DOHH2 (cell line): ENCODE data around the gene CDC42BPA.

ENCODE experiments used
- H3F3A ChIP-seq: fragments of 200-600 bp; sonication (generic), shearing (Covaris generic); 2 replicates; pipeline ENCODE4 v1.6.0; 2016; ENCODE audit warnings: antibody characterized with exemption, mild to moderate bottlenecking; ENCODE audit not compliant: control insufficient read depth, insufficient read depth
- H3K27ac ChIP-seq: fragments of 200-600 bp; sonication (generic); 2 replicates; pipeline ENCODE4 v1.5.1; 2014; ENCODE audit warnings: low read depth, mild to moderate bottlenecking, low read length, moderate library complexity
- H3K27me3 ChIP-seq: fragments of 200-600 bp; sonication (generic); 2 replicates; pipeline ENCODE4 v1.6.1; 2014; ENCODE audit warnings: mild to moderate bottlenecking, low read length, mixed read lengths; ENCODE audit not compliant: control insufficient read depth
- H3K36me3 ChIP-seq: fragments of 200-600 bp; sonication (generic); 2 replicates; pipeline ENCODE4 v1.6.1; 2014; ENCODE audit warnings: mild to moderate bottlenecking, low read length, moderate library complexity, mixed read lengths; ENCODE audit not compliant: control insufficient read depth
- H3K4me1 ChIP-seq: fragments of 200-600 bp; sonication (generic); 2 replicates; pipeline ENCODE4 v1.6.1; 2014; ENCODE audit warnings: mild to moderate bottlenecking, low read length, mixed read lengths; ENCODE audit not compliant: control insufficient read depth
- H3K4me2 ChIP-seq: fragments of 200-600 bp; sonication (generic); 2 replicates; pipeline ENCODE4 v1.6.0; 2014; ENCODE audit warnings: mild to moderate bottlenecking, low read length, moderate library complexity
- H3K4me3 ChIP-seq: fragments of 200-600 bp; sonication (generic); 2 replicates; pipeline ENCODE4 v1.5.1; 2014; ENCODE audit warnings: mild to moderate bottlenecking, low read length, mixed read lengths
- H3K79me2 ChIP-seq: fragments of 200-600 bp; sonication (generic); 2 replicates; pipeline ENCODE4 v1.6.1; 2014; ENCODE audit warnings: mild to moderate bottlenecking, low read length, mixed read lengths; ENCODE audit not compliant: control insufficient read depth
- H3K9me2 ChIP-seq: fragments of 200-600 bp; sonication (generic); replicated peaks from 2 replicates; pipeline ENCODE4 v1.6.1; 2014; ENCODE audit warnings: mild to moderate bottlenecking, low read length, mixed read lengths; ENCODE audit not compliant: control insufficient read depth
- H3K9me3 ChIP-seq: fragments of 200-600 bp; sonication (generic); 2 replicates; pipeline ENCODE4 v1.6.1; 2014; ENCODE audit warnings: antibody characterized with exemption, low read length, mixed read lengths; ENCODE audit not compliant: control insufficient read depth, insufficient read depth
- H4K20me1 ChIP-seq: fragments of 200-600 bp; sonication (generic); 2 replicates; pipeline ENCODE4 v1.6.0; 2014; ENCODE audit warnings: low read depth, mild to moderate bottlenecking, antibody characterized with exemption, low read length, moderate library complexity; ENCODE audit not compliant: control insufficient read depth, insufficient read depth
- EZH2phosphoT487 ChIP-seq: fragments of 200-600 bp; sonication (generic); IDR thresholded peaks from 2 replicates; pipeline ENCODE4 v1.6.1; 2017; ENCODE audit warnings: borderline replicate concordance, mild to moderate bottlenecking, antibody characterized with exemption, low read length, moderate library complexity, mixed read lengths
- TF ChIP-seq, protein P1 (sequence below): fragments of 200-600 bp; sonication (generic); IDR thresholded peaks from one replicate; pipeline ENCODE4 v1.5.1; 2014; ENCODE audit warnings: antibody characterized with exemption, mild to moderate bottlenecking, low read depth, low read length; ENCODE audit not compliant: poor library complexity, severe bottlenecking

The CDC42BPA gene

DNA sequence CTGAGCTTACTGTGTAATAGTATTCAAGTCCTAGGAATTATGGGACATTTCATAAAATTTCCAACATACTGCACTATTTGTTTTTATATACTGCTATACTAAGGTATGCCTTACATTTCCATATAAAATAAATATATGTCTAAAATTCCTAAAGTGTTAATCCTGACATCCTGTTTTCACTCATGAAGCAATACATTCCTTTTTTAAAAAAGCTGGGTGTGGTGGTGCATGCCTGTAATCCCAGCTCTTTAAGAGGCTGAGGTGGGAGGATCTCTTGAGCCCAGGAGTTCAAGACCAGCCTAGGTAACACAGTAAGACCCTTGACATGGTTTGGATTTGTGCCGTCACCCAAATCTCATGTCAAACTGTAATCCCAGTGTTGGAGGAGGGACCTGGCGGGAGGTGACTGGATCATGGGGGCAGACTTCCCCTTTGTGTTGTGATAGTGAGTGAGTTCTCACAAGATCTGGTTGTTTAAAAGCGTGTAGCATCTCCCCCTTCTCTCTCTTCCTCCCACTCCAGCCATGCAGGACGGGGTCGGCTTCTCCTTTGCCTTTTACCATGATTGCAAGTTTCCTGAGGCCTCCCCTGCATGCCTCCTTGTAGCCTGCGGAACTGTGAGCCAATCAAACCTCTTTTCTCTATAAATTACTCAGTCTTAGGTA lies 5.8 kb downstream of the CDC42BPA start:
- H3K4me2 ChIP-seq, result no peak overlapping the region
- H3K4me1 ChIP-seq, result no peaks in the 10 kb centered on the region
- H3F3A ChIP-seq, result no peaks in the 10 kb centered on the region
- H4K20me1 ChIP-seq, result no peaks in the 10 kb centered on the region
- H3K36me3 ChIP-seq, result no peaks in the 10 kb centered on the region
- H3K4me3 ChIP-seq, result no peak overlapping the region
- H3K9me2 ChIP-seq, result no peaks in the 10 kb centered on the region
- H3K9me3 ChIP-seq, result no peaks in the 10 kb centered on the region
- no peak overlapping the region for H3K27ac ChIP-seq
- TF ChIP-seq, protein P1, sequence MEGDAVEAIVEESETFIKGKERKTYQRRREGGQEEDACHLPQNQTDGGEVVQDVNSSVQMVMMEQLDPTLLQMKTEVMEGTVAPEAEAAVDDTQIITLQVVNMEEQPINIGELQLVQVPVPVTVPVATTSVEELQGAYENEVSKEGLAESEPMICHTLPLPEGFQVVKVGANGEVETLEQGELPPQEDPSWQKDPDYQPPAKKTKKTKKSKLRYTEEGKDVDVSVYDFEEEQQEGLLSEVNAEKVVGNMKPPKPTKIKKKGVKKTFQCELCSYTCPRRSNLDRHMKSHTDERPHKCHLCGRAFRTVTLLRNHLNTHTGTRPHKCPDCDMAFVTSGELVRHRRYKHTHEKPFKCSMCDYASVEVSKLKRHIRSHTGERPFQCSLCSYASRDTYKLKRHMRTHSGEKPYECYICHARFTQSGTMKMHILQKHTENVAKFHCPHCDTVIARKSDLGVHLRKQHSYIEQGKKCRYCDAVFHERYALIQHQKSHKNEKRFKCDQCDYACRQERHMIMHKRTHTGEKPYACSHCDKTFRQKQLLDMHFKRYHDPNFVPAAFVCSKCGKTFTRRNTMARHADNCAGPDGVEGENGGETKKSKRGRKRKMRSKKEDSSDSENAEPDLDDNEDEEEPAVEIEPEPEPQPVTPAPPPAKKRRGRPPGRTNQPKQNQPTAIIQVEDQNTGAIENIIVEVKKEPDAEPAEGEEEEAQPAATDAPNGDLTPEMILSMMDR, result no peak
- TF ChIP-seq EZH2phosphoT487, result no peak
- H3K79me2 ChIP-seq, result no peaks in the 10 kb centered on the region
- H3K27me3 ChIP-seq, result peaks cover 1% of the 10 kb centered on the region; the same call in 1 of the 2 replicates

DNA sequence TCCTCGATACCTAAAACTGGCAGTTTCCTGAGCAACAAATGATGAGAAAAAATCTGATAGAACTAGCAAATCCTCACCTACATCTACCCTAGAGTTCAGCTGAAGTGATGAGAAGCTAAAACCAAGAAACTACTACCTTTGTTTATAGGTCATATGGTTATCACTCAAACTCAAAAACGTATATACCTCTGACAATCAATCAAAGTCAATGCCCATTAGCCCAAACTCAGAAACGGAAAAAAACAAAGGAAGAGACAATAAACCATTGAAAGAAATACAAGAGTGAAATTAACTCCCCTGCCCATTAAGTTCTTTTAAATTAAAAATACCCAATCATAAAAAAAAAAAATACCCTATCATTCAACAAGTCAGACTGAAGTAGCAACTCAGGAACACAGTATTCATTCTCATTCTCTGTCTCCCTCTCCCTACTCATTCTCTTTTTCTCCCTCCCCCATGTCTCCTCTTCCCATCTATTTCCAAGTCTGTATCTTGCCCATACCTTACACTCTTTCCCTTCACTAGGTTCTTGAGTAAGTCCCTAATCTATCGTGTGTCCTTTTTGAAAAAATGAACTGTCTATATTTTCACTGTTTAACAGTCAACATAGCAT lies 6.8 kb downstream of the CDC42BPA start:
- H3F3A ChIP-seq, result no peaks in the 10 kb centered on the region
- no peak overlapping the region for H3K27ac ChIP-seq
- no peaks in the 10 kb centered on the region for H4K20me1 ChIP-seq
- no peaks in the 10 kb centered on the region for H3K79me2 ChIP-seq
- H3K36me3 ChIP-seq, result no peaks in the 10 kb centered on the region
- no peaks in the 10 kb centered on the region for H3K27me3 ChIP-seq
- no peaks in the 10 kb centered on the region for H3K9me3 ChIP-seq
- no peaks in the 10 kb centered on the region for H3K4me1 ChIP-seq
- H3K4me2 ChIP-seq, result no peak overlapping the region
- no peak for TF ChIP-seq EZH2phosphoT487
- TF ChIP-seq, protein P1, result no peak
- H3K4me3 ChIP-seq, result no peak overlapping the region
- H3K9me2 ChIP-seq, result no peaks in the 10 kb centered on the region

DNA sequence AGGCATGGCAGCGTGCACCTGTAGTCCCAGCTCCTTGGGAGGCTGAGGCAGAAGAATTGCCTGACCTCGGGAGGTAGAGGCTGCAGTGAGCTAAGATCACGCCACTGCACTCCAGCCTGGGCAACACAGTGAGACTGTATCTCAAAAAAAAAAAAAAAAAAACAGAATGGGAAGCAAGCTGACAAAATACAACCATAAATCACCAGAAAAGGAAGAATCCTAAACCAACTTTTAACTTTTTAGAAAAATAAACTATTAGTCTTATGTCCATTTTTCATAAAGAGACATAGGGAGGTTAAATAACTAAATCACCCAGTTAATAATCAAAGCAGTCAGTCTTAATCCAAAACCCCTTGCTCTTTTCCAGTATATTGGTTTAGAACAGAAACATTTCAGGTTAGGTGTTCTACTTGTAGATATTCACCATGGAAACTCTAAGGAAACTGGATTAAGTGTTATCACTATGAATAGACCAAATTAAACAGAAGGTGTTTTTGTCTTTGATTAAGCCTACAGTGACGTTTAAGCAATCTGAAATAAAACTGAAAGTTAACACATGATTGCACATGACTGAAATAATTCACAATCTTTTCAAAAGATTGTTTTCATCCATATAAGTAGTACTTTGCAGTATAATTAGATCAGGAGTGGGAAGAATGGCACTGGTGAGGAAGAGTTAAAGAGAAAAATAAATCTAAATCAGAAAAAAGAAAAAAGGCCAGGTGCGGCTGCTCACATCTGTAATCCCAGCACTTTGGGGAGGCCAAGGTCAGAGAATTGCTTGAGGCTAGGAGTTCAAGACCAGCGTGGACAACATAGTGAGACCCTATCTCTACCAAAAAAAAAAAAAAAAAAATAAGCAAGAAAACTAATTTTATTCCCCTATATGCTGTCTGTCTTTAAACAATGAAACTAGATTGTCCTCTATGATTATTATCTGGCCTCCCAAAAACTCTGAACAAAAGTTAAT lies 9.6 kb downstream of the CDC42BPA start:
- Histone ChIP-seq H4K20me1 (no peaks in the 10 kb centered on the region), H3K4me1 (no peaks in the 10 kb centered on the region), H3K27ac (no peak overlapping the region), H3K36me3 (no peaks in the 10 kb centered on the region), H3K9me3 (no peaks in the 10 kb centered on the region), H3K79me2 (no peaks in the 10 kb centered on the region), H3K4me3 (no peak overlapping the region), H3F3A (no peaks in the 10 kb centered on the region), H3K9me2 (no peaks in the 10 kb centered on the region), H3K27me3 (no peaks in the 10 kb centered on the region), H3K4me2 (no peak overlapping the region)
- TF ChIP-seq EZH2phosphoT487, result no peak
- TF ChIP-seq, protein P1, result no peak
